ENCODE results near the gene MATR3.

MATR3 gene

DNA sequence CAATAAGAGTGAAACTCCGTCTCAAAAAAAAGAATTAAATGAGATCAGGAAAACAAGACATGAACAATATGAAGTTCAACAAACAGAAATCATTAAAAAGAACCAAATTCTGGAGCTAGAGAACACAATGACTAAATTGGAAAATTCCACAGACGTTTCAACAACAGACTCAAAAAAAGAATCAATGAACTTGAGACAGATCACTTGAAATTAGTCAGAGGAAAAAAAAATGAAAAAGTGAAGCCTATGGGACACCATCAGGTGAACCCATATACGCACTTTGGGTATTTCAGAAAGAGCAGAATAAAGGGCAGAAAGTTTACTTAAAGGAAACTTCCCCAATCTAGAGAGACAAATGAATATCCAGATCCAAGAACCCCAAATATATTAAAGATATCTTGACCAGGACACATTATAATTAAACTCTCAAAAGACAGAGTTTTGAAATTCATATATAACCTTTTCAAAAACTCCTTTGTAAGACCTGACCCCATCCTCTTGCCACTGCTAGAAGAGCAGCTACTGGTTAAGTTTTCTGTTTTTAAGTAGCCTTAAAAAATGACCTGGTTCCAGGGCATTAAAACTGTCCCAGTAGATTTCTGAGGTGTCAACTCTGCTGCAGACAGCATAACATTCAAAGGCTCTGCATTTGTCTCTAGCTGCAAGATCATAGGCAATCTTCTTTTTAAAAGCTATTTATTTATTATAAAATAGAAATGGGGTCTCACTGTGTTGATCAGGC lies 7.7 kb upstream of the MATR3 start:
- TF ChIP-seq, protein P1, sequence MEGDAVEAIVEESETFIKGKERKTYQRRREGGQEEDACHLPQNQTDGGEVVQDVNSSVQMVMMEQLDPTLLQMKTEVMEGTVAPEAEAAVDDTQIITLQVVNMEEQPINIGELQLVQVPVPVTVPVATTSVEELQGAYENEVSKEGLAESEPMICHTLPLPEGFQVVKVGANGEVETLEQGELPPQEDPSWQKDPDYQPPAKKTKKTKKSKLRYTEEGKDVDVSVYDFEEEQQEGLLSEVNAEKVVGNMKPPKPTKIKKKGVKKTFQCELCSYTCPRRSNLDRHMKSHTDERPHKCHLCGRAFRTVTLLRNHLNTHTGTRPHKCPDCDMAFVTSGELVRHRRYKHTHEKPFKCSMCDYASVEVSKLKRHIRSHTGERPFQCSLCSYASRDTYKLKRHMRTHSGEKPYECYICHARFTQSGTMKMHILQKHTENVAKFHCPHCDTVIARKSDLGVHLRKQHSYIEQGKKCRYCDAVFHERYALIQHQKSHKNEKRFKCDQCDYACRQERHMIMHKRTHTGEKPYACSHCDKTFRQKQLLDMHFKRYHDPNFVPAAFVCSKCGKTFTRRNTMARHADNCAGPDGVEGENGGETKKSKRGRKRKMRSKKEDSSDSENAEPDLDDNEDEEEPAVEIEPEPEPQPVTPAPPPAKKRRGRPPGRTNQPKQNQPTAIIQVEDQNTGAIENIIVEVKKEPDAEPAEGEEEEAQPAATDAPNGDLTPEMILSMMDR (IDR thresholded peaks at IDR 0.05): no peak

DNA sequence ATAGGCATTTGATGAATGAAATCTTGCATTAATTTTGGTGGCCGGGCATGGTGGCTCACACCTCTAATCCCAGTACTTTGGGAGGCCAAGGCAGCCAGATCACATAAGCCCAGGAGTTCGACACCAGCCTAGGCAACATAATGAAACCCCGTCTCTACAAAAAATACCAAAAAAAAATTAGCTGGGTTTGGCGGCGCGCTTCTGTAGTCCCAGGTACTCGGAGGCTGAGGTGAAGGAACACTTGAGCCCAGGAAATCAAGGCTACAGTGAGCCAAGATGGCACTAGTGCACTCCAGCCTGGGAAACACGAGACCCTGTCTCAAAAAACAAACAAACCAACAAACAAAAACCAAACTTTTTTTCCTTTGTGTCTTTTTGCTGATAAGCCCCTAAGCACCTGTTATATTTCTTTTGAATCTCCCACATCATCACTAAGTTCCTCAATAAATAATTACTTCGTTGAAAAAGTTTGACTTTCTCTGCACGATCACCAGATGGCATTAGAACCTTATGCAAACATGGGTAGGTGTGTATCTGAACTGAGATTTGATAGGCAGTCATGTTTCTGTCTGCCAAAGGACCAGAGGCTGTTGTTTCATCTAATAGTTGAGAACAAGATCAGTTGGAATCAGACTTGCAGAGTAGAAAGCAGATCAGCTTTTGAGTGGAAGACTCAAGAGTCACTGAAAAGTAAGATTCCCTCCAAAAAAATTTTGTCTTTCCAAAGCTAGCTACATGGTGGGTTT lies 5.5 kb upstream of the MATR3 start:
- TF ChIP-seq, protein P1 (IDR thresholded peaks at IDR 0.05): peak; percentile 31

DNA sequence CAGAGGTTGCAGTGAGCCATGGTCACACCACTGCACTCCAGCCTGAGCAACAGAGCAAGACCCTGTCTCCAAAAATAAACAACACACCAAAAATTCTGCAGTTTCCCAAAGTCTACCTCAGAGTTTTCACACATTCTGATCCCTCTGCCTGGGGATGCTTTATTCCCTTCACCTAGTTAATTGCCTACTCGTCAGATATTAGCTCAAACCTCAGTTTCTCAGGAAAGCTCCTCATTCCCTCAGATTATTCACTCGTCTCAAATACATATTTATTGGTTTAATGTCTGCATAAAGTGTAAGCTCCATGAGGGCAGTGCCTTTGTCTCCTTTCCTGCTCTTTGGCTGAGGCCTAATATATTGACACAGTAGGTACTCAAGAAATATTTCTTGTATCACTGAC lies 2.5 kb upstream of the MATR3 start:
- TF ChIP-seq, protein P1 (IDR thresholded peaks at IDR 0.05): no peak

DNA sequence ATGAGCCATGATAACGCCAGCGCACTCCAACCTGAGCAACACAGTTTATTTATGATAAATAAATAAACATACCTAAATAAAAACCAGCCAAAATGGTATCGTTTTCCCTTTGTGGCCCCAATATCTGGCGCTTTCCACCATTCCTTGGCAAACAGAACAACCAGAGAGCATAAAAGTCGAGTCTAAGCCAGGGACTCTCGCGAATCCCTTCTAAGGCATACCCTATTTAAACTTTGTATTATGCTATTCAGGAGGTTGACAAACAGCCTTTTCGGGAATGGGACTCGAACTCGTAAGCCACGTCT lies 386 bp upstream of the MATR3 start:
- TF ChIP-seq, protein P1 (IDR thresholded peaks at IDR 0.05): no peak

DNA sequence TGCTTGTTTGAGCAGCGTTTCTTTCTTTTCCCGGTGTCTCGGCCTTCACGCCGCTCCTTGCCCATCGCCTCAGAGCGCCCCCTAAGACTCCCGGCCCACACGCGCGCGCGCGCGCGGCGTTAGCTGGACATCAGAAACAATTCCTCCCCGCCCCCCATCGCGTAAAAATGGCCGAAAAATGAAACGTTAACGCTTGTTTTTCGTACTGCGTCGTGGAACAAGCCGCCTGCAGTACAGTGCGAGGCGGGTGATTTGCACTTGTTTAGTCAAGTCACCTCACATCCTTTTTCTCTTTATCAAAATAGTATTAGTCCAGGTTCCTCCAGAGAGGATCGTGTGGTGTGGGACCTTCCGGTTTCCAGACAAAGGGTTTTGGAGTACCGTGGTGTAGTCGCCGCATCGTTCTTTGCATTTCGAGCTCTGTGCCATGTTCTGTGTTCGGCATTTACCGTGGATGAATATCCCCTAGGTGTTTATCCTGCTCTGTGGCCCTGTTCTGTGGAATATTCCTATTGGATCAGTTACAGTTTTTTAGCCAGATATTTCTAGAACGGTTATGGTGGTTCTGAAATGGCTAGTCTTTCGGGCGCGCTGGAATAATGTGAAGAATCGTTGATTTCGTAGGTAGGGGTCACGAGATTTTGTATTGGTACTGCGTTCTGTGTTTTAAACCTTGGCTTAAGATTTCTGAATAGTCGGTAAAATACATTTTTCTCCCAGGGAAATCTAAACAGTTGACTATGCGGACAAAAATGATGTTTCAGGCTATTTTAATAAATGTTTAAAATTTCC lies 1.0 kb downstream of the MATR3 start:
- TF ChIP-seq, protein P1 (IDR thresholded peaks at IDR 0.05): peak; percentile 44; the same call in 1 of the 2 replicates

DNA sequence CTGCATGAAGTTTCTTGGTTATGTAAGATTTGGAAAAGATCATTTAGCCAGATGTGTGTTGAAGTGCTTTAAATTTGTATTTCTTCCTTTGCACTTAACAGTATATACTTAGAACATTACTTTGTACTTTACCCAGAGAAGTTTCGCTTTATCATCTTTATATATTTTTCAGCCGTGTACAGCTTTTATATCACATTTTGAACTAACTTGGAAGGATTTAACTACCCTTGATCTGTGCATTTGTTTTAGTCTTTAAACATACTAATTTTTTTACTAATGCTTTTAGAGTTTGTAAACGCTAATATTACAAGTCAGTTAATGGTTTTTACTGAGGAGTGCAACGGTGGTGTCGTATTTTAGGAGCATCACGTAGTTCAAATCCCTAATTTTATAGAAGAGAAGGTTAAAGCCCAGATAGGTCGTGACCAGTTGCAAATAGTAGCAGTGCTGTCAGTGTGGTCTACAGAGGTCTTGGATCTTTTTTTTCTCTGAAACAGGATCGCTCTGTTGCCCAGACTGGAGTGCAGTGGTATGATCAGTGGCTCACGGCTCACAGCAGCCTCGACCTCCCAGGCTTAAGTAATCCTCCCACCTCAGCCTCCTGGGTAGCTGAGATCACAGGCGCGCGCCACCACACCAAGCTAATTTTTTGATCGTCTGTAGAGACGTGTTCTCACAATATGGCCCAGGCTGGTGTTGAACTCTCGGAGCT lies 2.0 kb downstream of the MATR3 start:
- TF ChIP-seq, protein P1 (IDR thresholded peaks at IDR 0.05): no peak

DNA sequence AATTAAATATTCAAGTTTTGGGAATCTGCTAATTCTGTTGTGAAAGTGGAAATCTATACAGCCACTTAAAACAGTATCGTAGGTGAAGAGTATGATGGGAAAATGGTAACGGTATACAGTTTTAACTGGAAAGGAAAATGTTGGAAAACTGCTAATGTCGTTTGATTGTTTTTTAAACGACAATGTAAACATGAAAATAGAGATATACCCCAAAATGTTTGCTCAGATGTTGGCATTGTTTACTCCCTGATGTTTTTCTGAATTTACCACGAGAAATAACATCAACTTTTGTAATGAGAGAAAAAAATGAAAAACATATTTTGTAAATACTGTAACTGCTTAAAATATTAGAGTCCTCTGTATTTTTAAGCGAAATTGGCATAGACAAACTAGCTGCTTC lies 2.7 kb downstream of the MATR3 start:
- TF ChIP-seq, protein P1 (IDR thresholded peaks at IDR 0.05): no peak
